ENCODE data around the gene FAM53C. TPM values are rescaled to one million over a fixed set of nuclear protein-coding genes. Genes with fewer than 3 reads are reported as not detected.

Gene FAM53C
- total RNA-seq, 1 experiment from 2014 or later = 50.4 TPM

DNA sequence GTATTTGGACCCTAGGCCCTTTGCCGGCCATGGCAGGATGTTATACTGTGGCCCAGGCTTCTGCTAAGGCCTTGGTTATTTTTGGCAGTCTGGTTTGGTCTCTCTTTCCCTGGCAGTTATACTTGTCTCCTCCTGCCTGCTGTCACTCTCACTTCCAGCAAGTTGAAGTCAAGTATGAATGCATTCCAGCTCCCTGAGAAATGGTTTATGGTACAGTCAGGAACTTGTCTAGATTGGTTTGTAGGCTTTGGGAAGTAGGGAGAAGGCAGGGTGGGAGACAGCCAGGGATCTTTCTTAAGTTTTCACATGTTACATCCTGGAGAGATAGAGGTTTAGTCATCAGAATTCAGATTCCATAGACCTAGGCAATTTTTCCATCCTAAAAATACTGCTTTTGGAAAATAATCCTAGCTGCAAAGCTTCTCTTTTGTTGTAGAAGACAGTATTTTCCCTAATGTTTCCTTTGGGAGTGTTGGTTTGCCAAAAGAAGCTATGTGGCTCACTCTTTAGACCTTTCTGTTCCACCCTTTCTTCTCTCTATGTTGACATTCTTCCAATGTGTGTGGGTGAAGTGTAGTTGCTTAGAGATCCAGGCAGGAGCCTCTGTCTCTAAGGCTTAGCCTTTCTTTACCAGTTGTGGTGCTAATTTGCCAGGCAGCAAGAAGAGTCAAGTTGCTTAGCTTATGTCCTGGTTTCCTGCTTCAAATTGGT lies 11.9 kb downstream of the FAM53C start:
- no TSS peak for BruUV-seq (replicated peaks)
- H3K27me3 ChIP-seq (ENCODE audit: control insufficient read depth, insufficient read depth, low read length) = no peaks in the 10 kb centered on the region
- ChIA-PET CTCF (no interaction called here), POLR2A (interaction anchor here (0.5 to 1.8 kb wide), 2 partner anchors 12 to 125 kb away, joined by 3 to 6 read pairs; partner anchors contain the start of gene FAM53C)
- H3K27ac ChIP-seq (ENCODE audit: low read length) = no peak overlapping the region
- peaks cover 17% of the 10 kb centered on the region for H3K36me3 ChIP-seq (ENCODE audit: control insufficient read depth, insufficient read depth, low read length)
- peaks cover 11% of the 10 kb centered on the region for H3K4me1 ChIP-seq (ENCODE audit: control insufficient read depth, insufficient read depth, low read length)
- TF ChIP-seq CTCF (IDR thresholded peaks at IDR 0.05) (no peak), POLR2AphosphoS5 (IDR thresholded peaks at IDR 0.05; ENCODE audit: low read depth, low read length) (no peak), REST (IDR thresholded peaks at IDR 0.05; ENCODE audit: insufficient read depth in 1 of 2, low read depth in 2 of 2, low read length in 1 of 2) (no peak), TCF7L2 (IDR thresholded peaks at IDR 0.05; ENCODE audit: low read depth, low read length) (no peak), SIN3A (IDR thresholded peaks at IDR 0.05; ENCODE audit: borderline replicate concordance, insufficient read depth, low read depth, low read length) (no peak)
- no peak overlapping the region for H3K4me3 ChIP-seq (ENCODE audit: low read depth in 2 of 2, low read length in 2 of 2)
- no peaks in the 10 kb centered on the region; the same call in 1 of the 2 replicates for H3K9me3 ChIP-seq (ENCODE audit: control insufficient read depth, insufficient read depth, low read depth, low read length)
- no peak for DNase-seq (ENCODE audit: low read depth, low spot score)
- in situ Hi-C loops (cut with HindIII; ENCODE audit: low pct_unique_long_range_greater_than_20kb, low sequenced_read_pairs) = no loop called here
- intact Hi-C loops (cut with micrococcal nuclease; ENCODE audit: unreplicated experiment) = no loop called here
- no peak for ATAC-seq

DNA sequence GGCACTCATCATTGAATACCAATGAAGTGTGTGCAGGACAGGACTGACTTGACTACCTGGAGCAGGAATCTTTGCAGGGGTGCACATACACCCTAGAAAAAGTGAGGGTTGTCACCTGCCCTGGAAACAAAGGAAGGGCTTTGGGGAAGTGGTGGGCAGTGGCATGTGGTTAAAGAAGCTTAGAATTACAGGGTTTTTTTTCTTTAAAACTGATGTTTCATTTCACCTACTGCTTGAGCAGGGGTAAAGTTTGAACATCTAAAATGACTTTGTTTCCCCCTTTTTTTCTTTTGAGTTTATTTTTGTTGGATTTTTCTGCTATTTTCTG lies 12.5 kb downstream of the FAM53C start:
- TF ChIP-seq TCF7L2 (IDR thresholded peaks at IDR 0.05; ENCODE audit: low read depth, low read length) = no peak
- no peak for TF ChIP-seq POLR2AphosphoS5 (IDR thresholded peaks at IDR 0.05; ENCODE audit: low read depth, low read length)
- no peak for TF ChIP-seq SIN3A (IDR thresholded peaks at IDR 0.05; ENCODE audit: borderline replicate concordance, insufficient read depth, low read depth, low read length)
- TF ChIP-seq CTCF (IDR thresholded peaks at IDR 0.05) = no peak
- TF ChIP-seq REST (IDR thresholded peaks at IDR 0.05; ENCODE audit: insufficient read depth in 1 of 2, low read depth in 2 of 2, low read length in 1 of 2) = no peak
- H3K4me3 ChIP-seq (ENCODE audit: low read depth in 2 of 2, low read length in 2 of 2) = no peak overlapping the region
- no peaks in the 10 kb centered on the region; the same call in 1 of the 2 replicates for H3K9me3 ChIP-seq (ENCODE audit: control insufficient read depth, insufficient read depth, low read depth, low read length)
- no TSS peak for BruUV-seq (replicated peaks)
- ATAC-seq = no peak
- H3K4me1 ChIP-seq (ENCODE audit: control insufficient read depth, insufficient read depth, low read length) = peaks cover 15% of the 10 kb centered on the region
- in situ Hi-C loops (cut with HindIII; ENCODE audit: low pct_unique_long_range_greater_than_20kb, low sequenced_read_pairs) (no loop called here), intact Hi-C loops (cut with micrococcal nuclease; ENCODE audit: unreplicated experiment) (no loop called here)
- H3K27ac ChIP-seq (ENCODE audit: low read length) = no peak overlapping the region; the same call in 1 of the 2 replicates
- DNase-seq (ENCODE audit: low read depth, low spot score) = no peak
- CTCF ChIA-PET = no interaction called here
- no peaks in the 10 kb centered on the region for H3K27me3 ChIP-seq (ENCODE audit: control insufficient read depth, insufficient read depth, low read length)
- POLR2A ChIA-PET = interaction anchor here (0.5 to 0.6 kb wide), 2 partner anchors 17 to 125 kb away, joined by 3 read pairs; no protein-coding TSS in a partner anchor
- H3K36me3 ChIP-seq (ENCODE audit: control insufficient read depth, insufficient read depth, low read length) = peaks cover 12% of the 10 kb centered on the region

Measured in Panc1 (cell line).